GM23338 (cell line): Measurements from ENCODE around the gene CDHR2. TPM values are rescaled to one million over a fixed set of nuclear protein-coding genes. Genes with fewer than 3 reads are reported as not detected.

ENCODE experiments used
- ATAC-seq: fragments of 200-7000 bp; cut with Tn5 transposase; 3 replicates; pipeline ENCODE4 v1.9.1; 2020
- DNase-seq: peaks from one replicate; pipeline ENCODE4 v3.0.0-alpha.2; 2015; ENCODE audit warnings: low spot score
- H2AFZ ChIP-seq: fragments of 200-600 bp; sonication (generic); 2 replicates; pipeline ENCODE4 v1.8.0; 2016; ENCODE audit warnings: antibody characterized with exemption, mild to moderate bottlenecking, moderate library complexity
- H3F3A ChIP-seq: fragments of 200-600 bp; sonication (generic); replicated peaks from 2 replicates; pipeline ENCODE4 v1.8.0; 2017; ENCODE audit warnings: antibody characterized with exemption, mixed run types, low read depth
- H3K27ac ChIP-seq: fragments of 200-600 bp; sonication (generic); 2 replicates; pipeline ENCODE4 v1.6.1; 2016; ENCODE audit warnings: low read depth
- H3K27me3 ChIP-seq: fragments of 200-600 bp; sonication (generic); 2 replicates; pipeline ENCODE4 v1.8.0; 2016; ENCODE audit warnings: mild to moderate bottlenecking, mixed run types, moderate library complexity; ENCODE audit not compliant: insufficient read depth
- H3K36me3 ChIP-seq: fragments of 200-600 bp; sonication (generic); 2 replicates; pipeline ENCODE4 v1.8.0; 2016; ENCODE audit warnings: mild to moderate bottlenecking; ENCODE audit not compliant: insufficient read depth
- H3K4me1 ChIP-seq: fragments of 200-600 bp; sonication (generic); 2 replicates; pipeline ENCODE4 v1.8.0; 2016; ENCODE audit warnings: mild to moderate bottlenecking, moderate library complexity; ENCODE audit not compliant: insufficient read depth
- H3K4me2 ChIP-seq: fragments of 200-600 bp; sonication (generic); 2 replicates; pipeline ENCODE4 v1.7.1; 2017; ENCODE audit warnings: mixed run types
- H3K4me3 ChIP-seq: fragments of 200-600 bp; sonication (generic); 2 replicates; pipeline ENCODE4 v1.6.1; 2016; ENCODE audit warnings: mixed run types
- H3K79me2 ChIP-seq: fragments of 200-600 bp; sonication (generic); replicated peaks from 2 replicates; pipeline ENCODE4 v1.8.0; 2017; ENCODE audit warnings: mild to moderate bottlenecking; ENCODE audit not compliant: insufficient read depth
- H3K9me2 ChIP-seq: fragments of 200-600 bp; sonication (generic); 2 replicates; pipeline ENCODE4 v1.8.0; 2017; ENCODE audit not compliant: insufficient read depth
- H4K20me1 ChIP-seq: fragments of 200-600 bp; sonication (generic); replicated peaks from 2 replicates; pipeline ENCODE4 v1.8.0; 2017; ENCODE audit warnings: mild to moderate bottlenecking; ENCODE audit not compliant: insufficient read depth
- H3K27ac Mint-ChIP-seq: 2 replicates; pipeline ENCODE4 v1.8.0; 2020; ENCODE audit warnings: inconsistent platforms, mild to moderate bottlenecking, moderate library complexity, mixed read lengths
- H3K27me3 Mint-ChIP-seq: 3 replicates; pipeline ENCODE4 v1.8.0; 2022; ENCODE audit warnings: low read depth, mild to moderate bottlenecking, moderate library complexity, mixed read lengths, inconsistent platforms; ENCODE audit not compliant: insufficient read depth, poor library complexity
- H3K36me3 Mint-ChIP-seq: 3 replicates; pipeline ENCODE4 v1.8.0; 2021; ENCODE audit warnings: low read depth, mild to moderate bottlenecking, inconsistent platforms, moderate library complexity, mixed read lengths
- H3K4me1 Mint-ChIP-seq: 3 replicates; pipeline ENCODE4 v1.8.0; 2020; ENCODE audit warnings: mild to moderate bottlenecking, inconsistent platforms, mixed read lengths
- H3K4me3 Mint-ChIP-seq: 3 replicates; pipeline ENCODE4 v1.8.0; 2021; ENCODE audit warnings: moderate library complexity, mild to moderate bottlenecking, inconsistent platforms, mixed read lengths
- H3K9me3 Mint-ChIP-seq: 3 replicates; pipeline ENCODE4 v1.8.0; 2020; ENCODE audit warnings: moderate library complexity, mild to moderate bottlenecking, inconsistent platforms, mixed read lengths
- ETS1 ChIP-seq: IDR thresholded peaks from 2 replicates; pipeline ENCODE4 v1.6.1; 2016; ENCODE audit warnings: antibody characterized with exemption
- EZH2 ChIP-seq: fragments of 200-600 bp; sonication (generic); IDR thresholded peaks from one replicate; pipeline ENCODE4 v1.8.0; 2017; ENCODE audit warnings: antibody characterized with exemption, mild to moderate bottlenecking, low read depth; ENCODE audit not compliant: unreplicated experiment
- EZH2phosphoT487 ChIP-seq: fragments of 200-600 bp; sonication (generic); IDR thresholded peaks from one replicate; pipeline ENCODE4 v1.8.1; 2018; ENCODE audit warnings: antibody characterized with exemption; ENCODE audit not compliant: unreplicated experiment
- JUNB ChIP-seq: IDR thresholded peaks from one replicate; pipeline ENCODE4 v1.6.1; 2016; ENCODE audit warnings: antibody characterized with exemption; ENCODE audit not compliant: unreplicated experiment
- POLR2AphosphoS5 ChIP-seq: IDR thresholded peaks from 2 replicates; pipeline ENCODE4 v1.6.1; 2016; ENCODE audit warnings: antibody characterized with exemption, low read depth
- REST ChIP-seq: IDR thresholded peaks from one replicate; pipeline ENCODE4 v1.6.1; 2018; ENCODE audit warnings: antibody characterized with exemption; ENCODE audit not compliant: unreplicated experiment
- STAT1 ChIP-seq: IDR thresholded peaks from one replicate; pipeline ENCODE4 v1.6.1; 2016; ENCODE audit warnings: antibody characterized with exemption; ENCODE audit not compliant: unreplicated experiment
- ZNF114 ChIP-seq: fragments of 250-450 bp; sonication (Bioruptor Pico); IDR thresholded peaks from 2 replicates; pipeline ENCODE4 v1.5.0; 2020; ENCODE audit warnings: mild to moderate bottlenecking, moderate library complexity
- ZNF331 ChIP-seq: fragments of 250-450 bp; sonication (Bioruptor Pico); IDR thresholded peaks from 2 replicates; pipeline ENCODE4 v1.5.0; 2020; ENCODE audit warnings: low read depth, mild to moderate bottlenecking, moderate library complexity
- ZNF462 ChIP-seq: fragments of 250-450 bp; sonication (Bioruptor Pico); IDR thresholded peaks from 2 replicates; pipeline ENCODE4 v1.5.0; 2020; ENCODE audit warnings: mild to moderate bottlenecking, moderate library complexity
- polyA plus RNA-seq: library from polyadenylated mRNA; unstranded; fragments of >200 nt; fragmentation: Nextera tagmentation; extraction: Ambion mirVana; gene quantifications from 2 replicates; pipeline ENCODE4 v1.2.1, GENCODE V29; 2016
- total RNA-seq: library from RNA; depleted of rRNA; stranded (reverse); fragments of >200 nt; shearing (Covaris generic); gene quantifications from 2 replicates; pipeline ENCODE4 v1.2.3, GENCODE V29; 2014

The CDHR2 gene
- total and polyA plus RNA-seq, 2 experiments from 2014 or later, result not detected

DNA sequence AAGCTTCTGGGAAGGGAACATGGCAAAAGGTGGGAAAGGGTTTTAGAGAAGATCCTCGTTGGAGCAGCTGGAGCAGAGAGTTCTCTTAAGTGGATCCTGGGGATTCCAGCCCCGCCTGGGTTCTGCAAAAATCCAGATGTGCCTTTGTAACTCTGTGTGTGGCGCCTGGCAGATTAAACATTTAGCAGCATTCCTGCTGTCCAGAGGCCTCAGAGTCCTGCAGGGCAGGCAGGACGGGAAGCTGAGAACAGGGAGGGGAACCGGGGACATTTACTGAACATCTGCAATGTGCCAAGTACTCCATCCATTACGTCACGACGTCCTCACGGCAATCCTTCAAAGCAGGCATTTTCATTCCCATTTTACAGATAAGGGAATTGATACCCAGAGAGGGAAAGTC is 87.3 kb downstream of the CDHR2 start:
- H3K27ac Mint-ChIP-seq, result no peak overlapping the region
- peaks cover 32% of the 10 kb centered on the region for H3K4me1 Mint-ChIP-seq
- no peaks in the 10 kb centered on the region for H3K36me3 Mint-ChIP-seq
- ATAC-seq, result no peak
- Histone ChIP-seq H4K20me1 (no peaks in the 10 kb centered on the region), H2AFZ (no peak overlapping the region), H3K4me3 (no peak overlapping the region), H3K27me3 (peaks cover 11% of the 10 kb centered on the region), H3K9me2 (no peaks in the 10 kb centered on the region), H3K27ac (no peak overlapping the region), H3F3A (no peaks in the 10 kb centered on the region), H3K4me1 (peaks cover 5% of the 10 kb centered on the region; the same call in 1 of the 2 replicates), H3K36me3 (no peaks in the 10 kb centered on the region), H3K4me2 (no peak overlapping the region), H3K79me2 (no peaks in the 10 kb centered on the region)
- DNase-seq, result no peak
- peaks cover 32% of the 10 kb centered on the region for H3K27me3 Mint-ChIP-seq
- peaks cover 5% of the 10 kb centered on the region; the same call in 2 of the 3 replicates for H3K9me3 Mint-ChIP-seq
- no peak overlapping the region for H3K4me3 Mint-ChIP-seq
- TF ChIP-seq POLR2AphosphoS5 (no peak), ETS1 (no peak), ZNF331 (CRISPR knock-in tag) (no peak), EZH2phosphoT487 (no peak), STAT1 (no peak), EZH2 (no peak), ZNF462 (CRISPR knock-in tag) (no peak), ZNF114 (no peak), REST (no peak), JUNB (no peak)
